ENCODE results near the gene CDK5R2.

GRCh38 chr2:218961651-218962570, 2.4 kb downstream of the CDK5R2 start:
- TF ChIP-seq CTCF (IDR thresholded peaks at IDR 0.05) (no peak), EP300 (IDR thresholded peaks at IDR 0.05) (no peak), POLR2A (IDR thresholded peaks at IDR 0.05) (no peak), POLR2AphosphoS5 (IDR thresholded peaks at IDR 0.05) (no peak)
